HG03066 (cell line): ENCODE results near the gene EIF1AD.
"Not testable (repeated sequence)": the region's sequence is repeated elsewhere in the genome, so short reads cannot be mapped to it uniquely, and the experiment has no call there.

Experiments used
- ATAC-seq: cut with Tn5 transposase; IDR thresholded peaks from one replicate; pipeline ENCODE4 v1.9.1; 2021; ENCODE audit warnings: low read depth; ENCODE audit not compliant: unreplicated experiment

The EIF1AD gene, protein sequence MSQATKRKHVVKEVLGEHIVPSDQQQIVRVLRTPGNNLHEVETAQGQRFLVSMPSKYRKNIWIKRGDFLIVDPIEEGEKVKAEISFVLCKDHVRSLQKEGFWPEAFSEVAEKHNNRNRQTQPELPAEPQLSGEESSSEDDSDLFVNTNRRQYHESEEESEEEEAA

DNA sequence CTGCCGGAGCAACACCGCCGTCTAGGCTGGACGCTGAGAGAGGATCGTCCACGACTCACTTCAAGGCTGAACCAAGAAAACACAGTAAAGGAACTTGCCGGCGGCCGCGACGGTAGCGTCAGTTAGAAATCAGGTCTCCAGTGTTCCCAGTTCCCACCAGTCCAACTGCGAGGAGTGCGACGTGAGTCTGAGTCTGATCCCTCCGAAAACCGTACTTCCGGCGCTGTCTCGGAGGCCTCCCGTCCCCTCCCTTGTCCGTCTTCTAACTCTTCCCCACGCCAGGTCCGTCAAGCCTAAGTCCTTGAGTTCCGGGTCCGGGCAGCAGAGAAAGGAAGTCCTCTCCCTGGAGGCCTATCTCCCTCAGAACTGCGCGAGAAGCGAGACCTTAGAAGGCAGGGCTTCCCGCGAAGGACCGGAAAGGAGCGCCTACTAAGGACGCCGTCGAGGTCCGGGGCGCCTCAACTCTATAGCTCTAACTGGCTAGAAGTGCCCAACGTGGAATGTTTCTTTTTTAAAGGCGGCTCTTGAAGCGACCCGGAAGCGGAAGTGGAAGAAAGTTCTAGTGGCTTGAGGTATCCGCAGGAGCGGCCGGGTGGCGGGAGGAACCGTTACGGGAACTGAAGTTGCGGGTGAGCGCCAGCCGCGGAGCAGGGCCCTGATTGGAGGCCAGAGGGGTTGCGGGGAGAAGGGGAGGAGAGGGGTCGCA is at the start of gene EIF1AD, which contains the start of gene BANF1:
Gene EIF1AD, minus strand, starts transcription at position 216 of the 706 bp plus-strand sequence. CDS start 1,768 bp downstream, outside the sequence.
Gene BANF1, plus strand, starts transcription at position 562 of the 706 bp plus-strand sequence. CDS start 748 bp downstream, outside the sequence.
- ATAC-seq: peak; percentile 76

DNA sequence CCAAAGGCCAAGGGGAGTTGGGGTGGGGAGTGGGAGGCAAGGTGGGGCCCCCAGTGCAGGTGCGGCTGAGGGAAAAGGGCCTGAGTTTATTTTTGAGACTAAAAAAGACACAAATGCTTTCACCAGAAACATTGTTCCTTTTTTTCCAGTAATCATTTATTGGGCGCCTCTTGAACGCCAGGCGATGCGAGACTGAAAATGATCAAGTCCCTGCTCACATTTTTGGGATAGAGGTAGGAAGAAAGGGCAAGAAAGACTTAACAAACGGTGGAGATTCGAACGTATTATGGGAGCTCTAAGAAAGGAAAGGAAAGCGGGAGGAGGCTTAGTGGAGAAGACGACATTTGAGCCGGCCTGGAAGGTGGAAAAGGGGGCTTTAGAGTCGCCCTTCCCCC is 49.4 kb upstream of the EIF1AD start:
- no peak for ATAC-seq

DNA sequence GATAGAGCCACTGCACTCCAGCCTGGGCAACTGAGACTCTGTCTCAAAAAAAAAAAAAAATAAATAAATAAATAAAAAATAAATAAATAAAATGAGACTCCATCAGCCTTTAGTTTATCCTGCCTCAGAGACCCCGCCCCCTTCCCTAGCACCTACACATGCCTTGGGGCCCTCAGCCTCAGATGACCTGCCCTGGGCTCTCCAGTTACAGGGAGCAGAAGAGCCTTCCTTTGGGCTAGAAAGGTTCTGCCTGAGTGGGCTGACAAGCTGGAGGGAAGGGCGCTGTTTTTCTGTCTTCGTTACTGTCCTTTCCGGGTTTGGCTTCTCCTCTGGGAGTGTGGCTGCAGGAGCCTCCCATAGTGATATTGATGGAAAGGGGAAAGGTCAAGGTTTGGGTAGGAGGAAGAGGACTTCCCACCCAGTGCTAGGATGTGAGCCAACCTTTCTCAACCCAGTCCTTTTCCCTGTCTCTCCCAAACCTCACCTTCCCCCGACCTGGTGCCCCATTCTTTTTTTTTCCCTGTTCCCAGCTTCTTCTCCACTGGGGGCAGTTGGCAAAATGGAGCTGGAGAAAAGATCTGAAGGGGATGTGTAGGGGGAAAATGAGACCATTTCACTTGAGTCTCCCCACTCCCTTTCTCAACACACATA is 48.7 kb upstream of the EIF1AD start:
- no peak for ATAC-seq

DNA sequence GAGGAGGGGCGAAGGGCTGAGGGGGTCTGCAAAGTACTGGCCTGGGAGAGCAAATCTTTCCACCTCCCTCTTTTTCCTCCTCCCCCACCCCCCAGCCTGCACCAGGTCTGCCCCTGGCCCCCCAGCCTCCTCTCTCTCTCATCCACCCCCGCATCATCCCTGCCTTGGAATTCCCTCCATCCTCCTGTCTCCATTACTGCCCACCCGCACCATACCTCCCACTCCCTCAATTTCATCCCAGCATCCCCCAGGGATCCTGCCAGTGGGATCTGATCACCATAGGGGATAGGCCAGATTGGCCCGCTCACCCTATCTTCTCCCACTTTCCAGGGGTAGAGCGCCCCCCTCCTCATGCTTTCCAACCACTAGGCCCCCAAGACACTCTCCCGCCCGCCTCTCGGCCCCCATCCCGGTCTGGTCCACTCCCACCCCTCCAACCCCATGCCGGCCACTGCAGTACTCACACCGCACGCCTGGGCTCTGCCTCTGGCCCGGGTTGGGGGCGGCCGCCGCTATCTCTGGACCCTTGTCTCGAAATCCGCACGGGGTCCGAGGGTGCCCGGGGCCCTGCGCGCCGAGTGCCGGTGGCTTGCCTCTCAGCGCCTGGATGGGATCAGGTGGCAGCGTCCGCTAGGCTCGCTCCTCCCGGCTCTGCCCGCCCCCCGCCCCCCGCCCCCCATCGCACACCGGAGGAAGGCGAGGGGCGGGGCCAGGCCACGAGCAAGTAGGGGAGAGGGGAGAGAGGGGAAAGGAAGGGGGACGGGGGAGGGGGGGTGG is 46.8 kb upstream of the EIF1AD start, which contains the start of gene GAL3ST3:
Gene GAL3ST3, minus strand, starts transcription at position 615 of the 777 bp plus-strand sequence. CDS start 3,746 bp downstream, outside the sequence.
- no peak for ATAC-seq

DNA sequence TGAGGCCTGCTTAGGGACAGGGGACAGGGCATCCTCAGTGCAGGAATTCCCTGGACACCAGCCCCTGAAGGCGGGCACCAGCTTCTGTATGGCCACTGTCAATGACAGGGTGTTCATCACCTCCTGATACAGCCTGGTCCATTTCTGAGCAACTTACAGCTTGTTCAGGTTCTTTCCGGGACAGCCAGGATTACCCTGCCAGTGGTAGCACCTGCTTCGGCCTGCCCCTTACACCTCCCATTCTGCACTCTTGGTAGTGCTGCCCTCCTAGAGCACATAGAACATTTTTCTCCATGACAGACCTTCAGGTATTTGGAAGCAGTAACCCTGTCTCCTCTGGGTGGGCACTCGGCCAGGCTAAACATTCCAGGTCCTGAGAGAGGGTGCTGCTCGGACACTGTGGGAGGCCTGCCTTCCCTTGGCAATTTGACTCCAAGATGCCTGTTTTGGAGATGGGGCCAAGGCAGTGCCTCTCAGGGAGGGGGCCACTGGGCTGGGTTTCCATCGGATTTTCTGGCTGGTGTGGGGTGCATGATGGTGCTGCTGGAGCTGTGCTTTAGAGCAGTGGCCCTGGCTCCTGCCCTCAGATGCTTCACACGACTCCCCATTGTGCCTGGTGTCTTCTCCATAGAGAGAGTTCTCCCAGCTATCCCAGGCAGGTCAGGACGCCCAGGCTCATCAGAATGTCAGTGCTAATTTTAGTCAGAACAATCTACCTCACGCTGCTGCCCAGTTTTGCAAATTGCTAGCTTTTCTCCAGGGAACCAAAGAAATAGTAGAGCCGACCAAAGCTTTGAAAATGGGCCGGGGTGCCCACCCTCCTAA is 45.8 kb upstream of the EIF1AD start:
- no peak for ATAC-seq

DNA sequence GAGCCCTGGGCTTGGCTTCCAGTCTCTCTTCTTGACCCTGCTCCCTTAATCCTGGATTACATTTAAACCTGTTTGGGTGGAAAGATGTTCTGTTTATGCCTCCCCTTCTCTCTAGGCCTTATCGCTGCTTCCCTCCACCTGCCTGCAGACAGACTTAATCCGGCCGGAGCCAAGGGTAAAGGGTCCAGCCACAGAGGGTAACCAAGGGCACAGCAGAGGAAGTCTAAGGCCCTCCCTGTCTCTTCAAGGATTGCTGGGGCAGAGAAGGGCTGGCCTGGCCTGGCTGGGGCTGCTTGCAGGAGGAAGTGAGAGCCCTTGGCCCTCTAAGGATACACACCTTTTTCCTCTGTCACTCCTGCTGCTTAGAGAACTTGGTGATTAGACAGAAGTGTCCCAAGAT is 44.9 kb upstream of the EIF1AD start:
- ATAC-seq: no peak

DNA sequence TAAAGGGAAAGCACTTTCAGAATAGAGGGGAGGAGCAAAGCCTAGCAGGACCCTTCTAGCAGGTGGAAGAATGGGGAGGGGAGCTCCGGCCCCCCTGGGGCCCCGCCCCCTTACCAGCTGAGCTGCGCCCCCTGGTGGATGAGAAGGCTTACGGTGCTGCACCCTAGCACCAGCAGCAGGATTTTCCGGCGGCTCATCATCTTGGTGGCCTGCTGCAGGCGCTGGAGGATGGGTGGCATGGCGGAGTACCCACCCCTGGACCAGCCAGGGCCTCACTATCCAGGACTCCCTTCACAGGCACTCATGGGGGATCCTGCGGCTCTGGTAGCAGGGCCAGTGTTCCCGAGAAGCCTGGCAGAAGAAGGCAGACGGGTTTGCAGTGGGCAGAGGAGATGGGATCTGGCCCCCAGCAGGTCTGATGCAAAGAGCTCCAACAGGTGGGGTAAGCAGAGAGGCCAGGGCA is 43.3 kb upstream of the EIF1AD start:
- ATAC-seq: no peak

DNA sequence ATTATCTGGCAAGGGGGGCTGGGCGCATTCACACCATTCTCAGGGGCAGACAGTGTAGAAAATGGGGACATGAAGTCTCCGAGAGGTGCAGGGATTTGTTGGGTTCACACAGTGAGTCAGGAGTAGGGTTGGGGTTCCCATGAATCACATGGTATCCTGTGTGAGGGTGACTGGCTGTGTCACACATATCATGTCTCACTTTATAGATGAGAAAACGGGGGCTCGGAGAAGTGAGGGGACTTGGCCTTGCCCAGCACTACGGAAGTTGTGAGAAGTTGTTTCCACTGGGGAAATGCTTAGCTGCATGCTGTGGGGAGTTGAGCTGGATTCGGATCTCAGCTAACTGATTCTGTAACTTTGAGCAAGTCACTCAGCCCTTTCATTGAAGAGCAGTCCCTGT is 42.8 kb upstream of the EIF1AD start:
- no peak for ATAC-seq

DNA sequence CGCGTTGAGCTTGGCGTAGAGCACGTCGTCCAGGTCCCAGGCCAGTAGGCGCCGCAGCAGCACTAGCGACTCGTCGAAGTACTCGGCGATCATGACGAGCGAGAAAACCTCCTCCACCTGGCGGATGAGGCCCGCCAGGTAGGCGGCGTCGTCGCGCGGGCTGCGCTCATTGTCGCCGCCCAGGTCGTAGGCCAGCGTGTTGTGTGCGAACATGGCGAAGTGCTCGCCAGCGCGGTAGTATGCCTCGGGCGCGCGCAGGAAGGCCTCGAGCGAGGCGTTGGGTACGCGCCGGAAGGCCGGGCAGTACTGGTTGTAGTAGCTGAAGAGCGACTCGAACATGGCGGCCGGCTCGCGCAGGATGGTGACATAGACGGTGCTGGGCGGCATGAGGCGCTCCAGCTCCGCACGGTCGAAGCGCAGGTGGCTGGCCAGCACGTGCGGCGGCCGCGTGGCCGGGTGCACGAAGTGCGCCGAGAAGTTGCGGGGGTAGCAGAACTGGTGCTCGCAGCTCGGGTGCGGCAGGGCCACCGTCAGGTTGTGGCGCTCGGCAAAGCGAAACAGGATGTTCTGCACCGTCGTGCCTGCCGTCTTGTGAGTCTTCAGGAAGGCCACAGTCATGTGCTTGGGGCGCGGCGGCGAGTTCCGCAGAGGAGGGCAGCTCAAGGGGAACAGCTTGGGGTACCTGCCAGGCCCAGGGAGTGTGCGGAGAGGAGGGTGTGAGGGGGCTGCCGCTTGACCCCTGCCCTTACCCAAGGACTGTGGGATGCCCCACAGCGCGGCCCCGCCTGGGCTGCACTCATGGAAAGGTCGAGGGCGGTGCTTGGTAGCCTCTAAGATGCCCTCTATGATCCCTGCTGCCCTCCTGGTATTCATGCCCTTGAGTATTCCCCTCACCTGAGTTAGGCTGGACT is 41.3 kb upstream of the EIF1AD start:
- ATAC-seq: no peak

DNA sequence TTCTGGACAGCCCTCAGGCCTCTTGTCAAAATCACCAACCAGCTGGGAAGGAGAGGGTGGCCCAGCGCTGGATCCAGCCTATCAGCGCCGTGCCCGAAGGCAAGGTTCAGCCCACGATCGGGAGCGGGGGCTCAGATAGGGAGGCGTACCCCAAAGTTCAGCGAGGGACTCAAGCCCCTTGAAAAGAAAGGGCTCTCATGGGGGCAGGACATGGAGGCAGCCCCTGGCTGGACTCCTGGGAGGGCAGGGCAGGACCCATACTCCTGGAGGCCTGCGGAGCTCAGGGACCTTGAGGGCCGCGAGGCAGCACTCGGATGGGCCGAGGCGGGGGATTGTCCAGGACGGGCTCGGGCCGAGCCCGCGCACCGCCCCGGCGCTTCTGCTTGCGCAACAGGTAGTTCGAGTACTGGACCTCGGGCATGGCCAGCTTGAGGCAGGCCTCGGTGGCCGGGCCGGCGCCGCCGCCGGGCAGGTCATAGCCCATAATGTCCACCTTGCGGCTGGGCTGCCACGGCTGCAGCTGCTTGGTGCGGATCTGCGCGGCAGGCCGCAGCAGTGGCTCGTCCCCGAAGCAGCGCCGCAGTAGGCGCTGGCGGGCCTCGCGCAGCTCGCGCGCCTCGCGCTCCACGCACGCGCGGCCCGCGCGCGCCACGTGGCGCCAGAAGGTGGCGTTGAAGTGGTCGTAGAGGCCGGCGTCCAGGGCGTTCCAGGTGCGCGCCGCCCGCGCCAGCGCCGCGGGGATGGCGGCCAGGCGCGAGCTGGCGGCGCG is 40.5 kb upstream of the EIF1AD start:
- ATAC-seq: no peak

DNA sequence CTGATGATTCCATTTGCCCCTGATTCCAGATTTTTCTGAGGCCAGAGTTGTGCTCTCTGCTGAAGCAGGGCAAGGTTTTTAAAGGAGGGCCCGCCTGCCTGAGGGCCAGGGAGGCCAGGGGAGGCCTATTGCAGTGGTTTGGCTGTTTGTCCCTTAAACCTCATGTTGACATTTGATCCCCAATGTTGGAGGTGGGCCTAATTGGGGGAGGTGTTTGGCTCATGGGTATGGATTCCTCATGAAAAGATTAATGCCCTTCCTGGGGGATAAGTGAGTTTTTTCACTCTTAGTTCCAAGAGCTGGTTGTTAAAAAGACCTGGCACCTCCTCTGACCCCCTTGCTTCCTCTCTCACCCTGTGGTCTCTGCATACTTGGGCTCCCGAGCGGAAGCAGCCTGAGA is 37.8 kb upstream of the EIF1AD start:
- no peak for ATAC-seq

DNA sequence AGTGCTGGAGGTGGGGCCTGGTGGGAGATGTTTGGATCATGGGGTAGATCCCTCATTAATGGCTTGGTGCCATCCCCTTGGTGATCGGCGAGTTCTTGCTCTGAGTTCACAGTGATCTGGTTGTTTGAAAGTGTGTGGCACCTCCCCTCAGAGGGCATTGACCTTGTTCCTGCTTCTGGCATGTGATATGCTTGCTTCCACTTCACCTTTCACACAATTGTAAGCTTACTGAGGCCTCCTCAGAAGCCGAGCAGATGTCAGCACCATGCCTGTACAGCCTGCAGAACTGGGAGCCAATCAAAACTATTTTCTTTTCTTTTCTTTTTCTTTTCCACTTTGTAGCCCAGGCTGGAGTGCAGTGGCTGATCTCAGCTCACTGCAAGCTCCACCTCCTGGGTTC is 35.4 kb upstream of the EIF1AD start:
- no peak for ATAC-seq

DNA sequence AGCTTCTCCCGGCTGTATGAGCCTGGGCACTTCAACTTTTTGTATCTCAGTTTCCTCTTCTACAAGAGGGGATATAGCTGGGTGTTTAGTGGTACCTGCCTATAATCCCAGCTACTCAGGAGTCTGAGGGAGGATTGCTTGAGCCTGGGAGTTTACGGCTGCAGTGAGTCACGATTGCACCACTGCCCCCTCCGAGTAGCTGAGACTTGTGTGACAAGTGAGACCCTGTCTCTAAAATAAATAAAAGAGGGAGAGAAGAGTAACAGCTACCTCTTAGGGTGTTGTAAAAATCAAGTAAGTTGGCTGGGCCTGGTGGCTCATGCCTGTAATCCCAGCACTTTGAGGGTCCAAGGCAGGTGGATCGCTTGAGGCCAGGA is 34.4 kb upstream of the EIF1AD start:
- ATAC-seq: no peak

DNA sequence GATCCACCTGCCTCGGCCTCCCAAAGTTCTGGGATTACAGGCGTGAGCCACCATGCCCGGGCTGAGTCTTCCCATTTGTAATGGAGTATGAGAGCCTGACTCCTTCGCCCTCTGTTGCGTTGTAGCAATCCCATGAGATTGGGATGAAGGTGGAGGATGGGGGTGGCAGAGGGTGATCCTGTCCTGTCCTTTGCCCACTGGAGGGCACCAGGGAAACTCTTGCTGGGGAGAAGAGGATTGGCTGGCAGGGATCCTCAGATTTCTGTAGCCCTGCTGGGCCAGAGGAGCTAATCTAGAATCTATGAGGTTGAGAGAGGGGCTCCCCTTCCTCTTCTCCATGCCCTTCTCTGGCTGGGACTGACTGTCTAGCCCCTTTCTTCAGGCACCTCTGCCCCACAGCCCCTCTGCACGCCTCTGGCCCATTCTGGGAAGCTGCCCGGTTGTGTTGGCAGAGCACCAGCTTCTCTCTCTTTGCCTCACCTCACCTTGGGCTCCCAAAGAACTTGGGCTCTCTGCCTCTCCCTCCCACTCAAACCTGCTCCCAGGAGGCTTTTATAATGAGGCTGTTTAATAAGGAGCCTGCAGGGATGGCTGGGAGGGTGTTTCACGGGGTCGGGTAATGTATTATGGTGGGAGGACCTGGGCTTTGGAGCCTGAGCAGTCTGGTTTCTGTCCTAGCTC is 33.8 kb upstream of the EIF1AD start:
- no peak for ATAC-seq

DNA sequence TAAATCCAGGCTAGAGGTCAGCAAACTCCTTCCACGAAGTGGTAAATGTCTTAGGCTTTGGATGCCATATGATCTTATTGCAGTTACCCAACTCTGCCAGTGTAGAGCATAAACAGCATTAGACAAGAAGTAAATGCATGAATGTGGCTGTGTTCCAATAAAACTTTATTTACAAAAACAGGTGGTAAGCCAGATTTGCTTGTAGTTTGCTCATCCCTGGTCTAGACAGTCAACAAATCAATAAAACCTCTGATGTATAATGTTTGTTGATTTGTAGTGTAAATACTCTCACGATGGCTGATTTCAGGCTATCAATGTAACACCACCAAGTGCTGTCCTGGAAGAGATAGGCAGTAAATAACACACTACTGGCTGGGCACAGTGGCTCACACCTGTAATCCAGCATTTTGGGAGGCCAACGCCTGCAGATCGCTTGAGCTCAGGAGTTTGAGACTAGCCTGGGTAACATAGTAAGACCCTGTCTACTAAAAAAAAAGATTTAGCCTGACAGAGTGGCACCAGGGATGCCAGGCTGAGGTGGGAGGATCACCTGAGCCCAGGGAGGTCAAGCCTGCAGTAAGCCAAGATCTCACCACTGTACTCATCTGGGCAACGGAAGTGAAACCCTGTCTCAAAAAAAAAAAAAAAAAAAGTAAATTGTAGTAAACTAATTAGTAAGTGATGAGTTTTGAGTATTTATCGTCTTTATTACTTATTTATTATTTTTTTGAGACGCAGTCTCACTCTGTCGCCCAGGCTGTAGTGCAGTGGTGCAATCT is 31.2 kb upstream of the EIF1AD start:
- ATAC-seq: no peak

DNA sequence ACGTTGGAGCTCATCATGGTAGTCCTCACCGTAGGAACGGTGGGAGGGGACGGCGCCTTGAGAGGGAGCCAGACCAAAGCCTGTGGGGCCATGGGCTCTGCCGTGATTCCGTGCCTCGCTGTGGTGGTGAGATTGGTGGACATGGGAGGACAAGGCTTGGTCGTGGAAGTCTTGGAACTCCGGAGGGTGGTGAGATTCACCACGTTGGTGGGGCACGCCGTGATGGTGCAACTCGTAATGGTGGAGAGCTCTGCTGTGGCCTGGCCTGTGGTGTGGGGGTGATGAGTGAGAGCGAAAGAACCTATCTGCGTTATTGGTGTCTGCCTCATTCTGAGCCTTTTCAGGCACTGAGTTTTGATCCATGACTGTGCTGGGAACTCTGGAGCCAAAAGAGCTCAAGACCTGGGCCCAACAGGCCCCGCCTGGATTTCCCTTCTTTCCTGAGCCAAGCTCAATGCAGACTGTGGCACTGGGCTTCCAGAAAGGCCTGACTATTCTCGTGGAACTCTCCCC is 24.1 kb upstream of the EIF1AD start, which contains the start of gene CATSPER1:
Gene CATSPER1, minus strand, starts transcription at position 463 of the 513 bp plus-strand sequence. Its CDS starts 100 bp downstream, at position 363.
- ATAC-seq: no peak

DNA sequence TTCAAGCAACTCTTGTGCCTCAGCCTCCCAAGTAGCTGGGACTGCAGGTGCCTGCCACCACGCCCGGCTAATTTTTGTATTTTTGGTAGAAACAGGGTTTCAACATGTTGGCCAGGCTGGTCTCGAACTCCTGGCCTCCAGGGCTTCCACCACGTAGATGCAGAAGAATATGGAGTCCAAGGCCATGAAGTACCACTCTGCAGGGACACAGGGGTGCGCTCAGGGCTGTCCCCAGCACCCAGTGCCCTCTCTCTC is 21.2 kb upstream of the EIF1AD start:
- ATAC-seq: not testable (repeated sequence)
